Hepatocyte (in vitro differentiated cells): ENCODE data around the gene SV2A. TPM values are rescaled to one million over a fixed set of nuclear protein-coding genes. Genes with fewer than 3 reads are reported as not detected.

Experiments used
- DNase-seq: peaks from one replicate; pipeline ENCODE4 v3.0.0-alpha.2; 2016; ENCODE audit warnings: low spot score
- H2AFZ ChIP-seq: fragments of 200-600 bp; sonication (generic); 2 replicates; pipeline ENCODE4 v1.6.0; 2016; ENCODE audit warnings: antibody characterized with exemption, mild to moderate bottlenecking
- H3K27ac ChIP-seq: fragments of 200-600 bp; sonication (generic); 2 replicates; pipeline ENCODE4 v1.5.1; 2016; ENCODE audit warnings: mild to moderate bottlenecking
- H3K27me3 ChIP-seq: fragments of 200-600 bp; sonication (generic); 2 replicates; pipeline ENCODE4 v1.6.1; 2016
- H3K36me3 ChIP-seq: fragments of 200-600 bp; sonication (generic); replicated peaks from 2 replicates; pipeline ENCODE4 v1.5.1; 2016; ENCODE audit warnings: low read depth; ENCODE audit not compliant: insufficient read depth
- H3K4me1 ChIP-seq: fragments of 200-600 bp; sonication (generic); 2 replicates; pipeline ENCODE4 v1.5.1; 2016; ENCODE audit warnings: mild to moderate bottlenecking, moderate library complexity; ENCODE audit not compliant: insufficient read depth
- H3K4me2 ChIP-seq: fragments of 200-600 bp; sonication (generic); 2 replicates; pipeline ENCODE4 v1.6.0; 2016
- H3K4me3 ChIP-seq: fragments of 200-600 bp; sonication (generic); 2 replicates; pipeline ENCODE4 v1.5.1; 2016; ENCODE audit warnings: mild to moderate bottlenecking
- H3K79me2 ChIP-seq: fragments of 200-600 bp; sonication (generic); 2 replicates; pipeline ENCODE4 v1.6.0; 2017; ENCODE audit warnings: mild to moderate bottlenecking
- H3K9me2 ChIP-seq: fragments of 200-600 bp; sonication (generic); replicated peaks from 2 replicates; pipeline ENCODE4 v1.6.0; 2017; ENCODE audit warnings: mild to moderate bottlenecking; ENCODE audit not compliant: insufficient read depth
- H3K9me3 ChIP-seq: fragments of 200-600 bp; sonication (generic); 2 replicates; pipeline ENCODE4 v1.5.1; 2016; ENCODE audit warnings: low read depth, mild to moderate bottlenecking
- H4K20me1 ChIP-seq: fragments of 200-600 bp; sonication (generic); 2 replicates; pipeline ENCODE4 v1.6.0; 2016; ENCODE audit warnings: mild to moderate bottlenecking; ENCODE audit not compliant: insufficient read depth, poor library complexity, severe bottlenecking
- CTCF ChIP-seq: fragments of 200-600 bp; sonication (generic); IDR thresholded peaks from 2 replicates; pipeline ENCODE4 v1.5.1; 2016; ENCODE audit warnings: antibody characterized with exemption, mild to moderate bottlenecking; ENCODE audit not compliant: poor library complexity
- EZH2 ChIP-seq: fragments of 200-600 bp; sonication (generic); IDR thresholded peaks from 2 replicates; pipeline ENCODE4 v1.6.1; 2016; ENCODE audit warnings: antibody characterized with exemption, mild to moderate bottlenecking, borderline replicate concordance
- EZH2phosphoT487 ChIP-seq: fragments of 200-600 bp; sonication (generic); IDR thresholded peaks from one replicate; pipeline ENCODE4 v1.6.1; 2018; ENCODE audit warnings: antibody characterized with exemption, mild to moderate bottlenecking, low read depth, moderate library complexity; ENCODE audit not compliant: unreplicated experiment, severe bottlenecking
- WGBS: methylation state at CpG from one replicate; pipeline ENCODE4 v1.1.6; 2016; ENCODE audit warnings: low lambda C conversion rate; ENCODE audit errors: missing lambda C conversion rate; 5-methylcytosine and 5-hydroxymethylcytosine counted together
- polyA plus RNA-seq: library from polyadenylated mRNA; unstranded; fragments of >200 nt; fragmentation: Nextera tagmentation; extraction: Ambion mirVana; gene quantifications from 2 replicates; pipeline ENCODE4 v1.2.1, GENCODE V29; 2016
- total RNA-seq: library from RNA; depleted of rRNA; stranded (reverse); fragments of >200 nt; gene quantifications from 2 replicates; pipeline ENCODE4 v1.2.3, GENCODE V29; 2014

Gene SV2A
- total and polyA plus RNA-seq, 2 experiments from 2014 or later: 5.0 to 5.5 TPM

GRCh38 chr1:149929856-149930255 is 12.2 kb upstream of the SV2A start:
- H3K4me1 ChIP-seq: peaks cover 28% of the 10 kb centered on the region
- H3K27me3 ChIP-seq: no peaks in the 10 kb centered on the region
- H3K4me2 ChIP-seq: no peak overlapping the region
- 98% methylated on average over 2 of the region's 2 CpGs for WGBS
- peaks cover 32% of the 10 kb centered on the region for H3K79me2 ChIP-seq
- peaks cover 9% of the 10 kb centered on the region for H4K20me1 ChIP-seq
- DNase-seq: no peak
- TF ChIP-seq EZH2phosphoT487: no peak
- no peak for TF ChIP-seq CTCF
- TF ChIP-seq EZH2: no peak
- H3K9me3 ChIP-seq: no peaks in the 10 kb centered on the region
- H3K27ac ChIP-seq: no peak overlapping the region
- no peaks in the 10 kb centered on the region for H3K9me2 ChIP-seq
- no peaks in the 10 kb centered on the region for H3K36me3 ChIP-seq
- H3K4me3 ChIP-seq: no peak overlapping the region
- no peak overlapping the region for H2AFZ ChIP-seq

- Histone ChIP-seq H3K79me2 (peaks cover 25% of the 10 kb centered on the region), H3K4me1 (peaks cover 28% of the 10 kb centered on the region), H3K9me2 (no peaks in the 10 kb centered on the region), H3K36me3 (peaks cover 5% of the 10 kb centered on the region), H3K27me3 (no peaks in the 10 kb centered on the region), H3K4me3 (peak overlapping the region; percentile 60), H3K27ac (peak overlapping the region; percentile 98), H2AFZ (no peak overlapping the region), H3K4me2 (peak overlapping the region; percentile 83), H3K9me3 (no peaks in the 10 kb centered on the region), H4K20me1 (peaks cover 9% of the 10 kb centered on the region)
- DNase-seq: no peak
- no peak for TF ChIP-seq EZH2phosphoT487
- no peak for TF ChIP-seq CTCF
- no peak for TF ChIP-seq EZH2
- WGBS: 7% methylated on average over 1 of the region's 1 CpG
Observed at GRCh38 chr1:149928401-149928724, 10.7 kb upstream of the SV2A start.

GRCh38 chr1:149927563-149928400 is 10.1 kb upstream of the SV2A start, which contains the start of gene SF3B4:
Gene SF3B4, minus strand, starts transcription at chr1:149927803. Its CDS starts 44 bp downstream, at chr1:149927759.
- Histone ChIP-seq H3K27me3 (no peaks in the 10 kb centered on the region), H3K4me1 (peaks cover 28% of the 10 kb centered on the region), H3K79me2 (peaks cover 25% of the 10 kb centered on the region), H3K9me3 (no peaks in the 10 kb centered on the region), H4K20me1 (peaks cover 9% of the 10 kb centered on the region), H2AFZ (peak within 1 kb of the TSS; percentile 40), H3K9me2 (no peaks in the 10 kb centered on the region), H3K4me2 (peak within 1 kb of the TSS; percentile 89), H3K36me3 (peaks cover 5% of the 10 kb centered on the region), H3K4me3 (peak within 1 kb of the TSS; percentile 60), H3K27ac (peak within 1 kb of the TSS; percentile 98)
- TF ChIP-seq EZH2phosphoT487 (no peak), EZH2 (no peak), CTCF (no peak)
- peak; percentile 97 for DNase-seq
- under 1% methylated on average over 47 of the region's 47 CpGs for WGBS
